HL-60 (cell line): ENCODE results near the gene SMURF1.
"Not testable (repeated sequence)": the region's sequence is repeated elsewhere in the genome, so short reads cannot be mapped to it uniquely, and the experiment has no call there.

ENCODE experiments used
- DNase-seq, 2 experiments: peaks; one replicate each; pipeline ENCODE4 v3.0.0-alpha.2; 2010 to 2020; ENCODE audit warnings: low read depth in 1 of 2, low spot score in 1 of 2
- H3K27ac ChIP-seq: fragments of 250-450 bp; sonication (Bioruptor Pico); replicated peaks from 2 replicates; pipeline ENCODE4 v1.5.1; 2020; ENCODE audit warnings: mild to moderate bottlenecking, moderate library complexity
- H3K27me3 ChIP-seq: fragments of 250-450 bp; sonication (Bioruptor Pico); 2 replicates; pipeline ENCODE4 v1.5.1; 2021; ENCODE audit warnings: mild to moderate bottlenecking, moderate library complexity; ENCODE audit not compliant: insufficient read depth, poor library complexity, severe bottlenecking
- H3K4me3 ChIP-seq: replicated peaks from 2 replicates; pipeline ENCODE4 v1.5.1; 2011; ENCODE audit warnings: mild to moderate bottlenecking, control low read depth, low read length; ENCODE audit not compliant: insufficient read depth
- CTCF ChIP-seq: IDR thresholded peaks from one replicate; pipeline ENCODE4 v1.5.1; 2011; ENCODE audit warnings: low read length, control low read depth, inconsistent platforms; ENCODE audit not compliant: insufficient read depth
- POLR2AphosphoS5 ChIP-seq: IDR thresholded peaks from 2 replicates; pipeline ENCODE4 v1.6.1; 2012; ENCODE audit warnings: low read depth
- REST ChIP-seq: IDR thresholded peaks from 2 replicates; pipeline ENCODE4 v1.6.1; 2012; ENCODE audit warnings: low read depth; ENCODE audit not compliant: insufficient replicate concordance
- SPI1 ChIP-seq: IDR thresholded peaks from 2 replicates; pipeline ENCODE4 v1.6.1; 2012; ENCODE audit warnings: low read depth, mild to moderate bottlenecking, borderline replicate concordance

SMURF1 gene

GRCh38 chr7:99104631-99105030, 39.3 kb downstream of the SMURF1 start:
- no peak overlapping the region for H3K27ac ChIP-seq
- no peak overlapping the region for H3K4me3 ChIP-seq
- TF ChIP-seq POLR2AphosphoS5 (no peak), CTCF (no peak), REST (no peak)
- DNase-seq, result no peak
- H3K27me3 ChIP-seq, result no peaks in the 10 kb centered on the region

GRCh38 chr7:99103836-99104235, 40.1 kb downstream of the SMURF1 start:
- not testable (repeated sequence) for H3K27ac ChIP-seq

GRCh38 chr7:99102809-99103690, 40.9 kb downstream of the SMURF1 start:
- DNase-seq, result no peak
- Histone ChIP-seq H3K27me3 (no peaks in the 10 kb centered on the region), H3K27ac (no peak overlapping the region), H3K4me3 (no peak overlapping the region)
- TF ChIP-seq POLR2AphosphoS5, result no peak

More at GRCh38 chr7:99103836-99104235, 40.1 kb downstream of the SMURF1 start:
- not testable (repeated sequence) for DNase-seq, H3K27me3 ChIP-seq, H3K4me3 ChIP-seq

DNA sequence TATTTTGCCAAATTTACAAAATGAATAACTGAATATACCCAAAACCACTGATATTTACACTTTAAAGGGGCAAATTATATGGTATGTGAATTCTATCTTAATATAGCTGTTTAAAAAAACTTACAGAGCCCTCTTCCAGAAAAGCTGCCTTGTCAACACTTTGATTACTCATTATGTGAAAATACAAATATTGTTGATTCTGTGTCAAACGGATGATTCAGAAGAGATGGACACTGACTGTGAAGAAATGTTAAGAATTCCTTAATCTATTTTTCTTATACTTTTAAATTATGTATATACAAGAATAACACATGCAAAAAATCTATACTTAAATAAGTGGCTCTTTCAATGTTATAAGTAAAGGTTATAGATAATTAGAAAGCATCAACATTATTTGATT, 41.5 kb downstream of the SMURF1 start:
- no peak overlapping the region for H3K27ac ChIP-seq
- H3K4me3 ChIP-seq, result no peak overlapping the region
- no peak for DNase-seq
- H3K27me3 ChIP-seq, result no peaks in the 10 kb centered on the region
- TF ChIP-seq CTCF (no peak), REST (no peak), SPI1 (no peak)

DNA sequence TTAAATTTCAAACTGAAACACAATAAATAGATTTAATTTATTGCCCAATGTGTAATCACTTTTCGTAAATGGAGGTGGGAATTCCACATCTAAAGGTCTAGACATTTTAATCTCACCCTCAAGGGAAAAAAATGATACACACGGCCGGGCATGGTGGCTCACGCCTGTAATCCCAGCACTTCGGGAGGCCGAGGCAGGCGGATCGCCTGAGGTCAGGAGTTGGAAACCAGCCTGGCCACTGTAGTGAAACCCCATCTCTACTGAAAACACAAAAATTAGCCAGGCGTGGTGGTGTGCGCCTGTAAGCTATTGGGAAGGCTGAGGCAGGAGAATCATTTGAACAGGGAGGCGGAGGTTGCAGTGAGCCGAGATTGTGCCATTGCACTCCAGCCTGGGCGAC, 42.4 kb downstream of the SMURF1 start:
- not testable (repeated sequence) for H3K27ac ChIP-seq, H3K27me3 ChIP-seq, DNase-seq, H3K4me3 ChIP-seq
